Activated gamma-delta T cell treated with anti-CD3 and anti-CD28 coated beads, Interleukin-2, amount 50 U/mL, for 16 hours (primary cell): ENCODE data around the gene C20orf144.
"Not testable (repeated sequence)": the region's sequence is repeated elsewhere in the genome, so short reads cannot be mapped to it uniquely, and the experiment has no call there.

ENCODE experiments used
- DNase-seq: peaks from one replicate; pipeline ENCODE4 v3.0.0-alpha.2; 2020; ENCODE audit warnings: low read depth

The C20orf144 gene

GRCh38 chr20:33694639-33695012 is 32.5 kb downstream of the C20orf144 start:
- DNase-seq = no peak

GRCh38 chr20:33696448-33696847 is 34.3 kb downstream of the C20orf144 start:
- DNase-seq = no peak

GRCh38 chr20:33697129-33697528 is 35.0 kb downstream of the C20orf144 start:
- no peak for DNase-seq

GRCh38 chr20:33698966-33699365 is 36.8 kb downstream of the C20orf144 start:
- not testable (repeated sequence) for DNase-seq

- DNase-seq = not testable (repeated sequence)
These were observed 38.7 kb downstream of the C20orf144 start for GRCh38 chr20:33700696-33701441.

- DNase-seq = no peak
These were observed 39.7 kb downstream of the C20orf144 start for GRCh38 chr20:33701629-33702450.

GRCh38 chr20:33702861-33703260 is 40.7 kb downstream of the C20orf144 start:
- no peak for DNase-seq

- no peak for DNase-seq
These were observed 41.5 kb downstream of the C20orf144 start for GRCh38 chr20:33703498-33704137.

- DNase-seq = no peak
These were observed 42.2 kb downstream of the C20orf144 start for GRCh38 chr20:33704197-33704924.

- no peak for DNase-seq
These were observed 45.5 kb downstream of the C20orf144 start for GRCh38 chr20:33707668-33708067.

- DNase-seq = no peak
These were observed 47.3 kb downstream of the C20orf144 start for GRCh38 chr20:33709398-33709797.

GRCh38 chr20:33709905-33710541 is 47.9 kb downstream of the C20orf144 start:
- no peak for DNase-seq

GRCh38 chr20:33710681-33711445 is 48.7 kb downstream of the C20orf144 start:
- no peak for DNase-seq

GRCh38 chr20:33711446-33711738 is 49.3 kb downstream of the C20orf144 start:
- no peak for DNase-seq
